H7 (cell line): ENCODE measurements around the gene TK1. TPM values are rescaled to one million over a fixed set of nuclear protein-coding genes. Genes with fewer than 3 reads are reported as not detected.
A peak's percentile ranks its signal among the peaks of the same experiment; 100 is the strongest.

ENCODE experiments used
- DNase-seq: peaks from one replicate; pipeline ENCODE4 v3.0.0; 2012
- H3K27me3 ChIP-seq: 2 replicates; pipeline ENCODE4 v1.6.0; 2011; ENCODE audit warnings: mild to moderate bottlenecking, low read length; ENCODE audit not compliant: control insufficient read depth, insufficient read depth
- H3K36me3 ChIP-seq: replicated peaks from 2 replicates; pipeline ENCODE4 v1.5.1; 2011; ENCODE audit warnings: low read length; ENCODE audit not compliant: control insufficient read depth, insufficient read depth
- H3K4me3 ChIP-seq: 2 replicates; pipeline ENCODE4 v1.5.1; 2011; ENCODE audit warnings: low read depth, mild to moderate bottlenecking, control low read depth, low read length, moderate library complexity; ENCODE audit not compliant: insufficient read depth
- total RNA-seq: library from RNA; depleted of rRNA; stranded (reverse); fragments of >200 nt; shearing (Covaris generic); gene quantifications from 2 replicates; pipeline ENCODE4 v1.2.3, GENCODE V29; 2014

The TK1 gene
- total RNA-seq, 1 experiment from 2014 or later, result 56.5 TPM

DNA sequence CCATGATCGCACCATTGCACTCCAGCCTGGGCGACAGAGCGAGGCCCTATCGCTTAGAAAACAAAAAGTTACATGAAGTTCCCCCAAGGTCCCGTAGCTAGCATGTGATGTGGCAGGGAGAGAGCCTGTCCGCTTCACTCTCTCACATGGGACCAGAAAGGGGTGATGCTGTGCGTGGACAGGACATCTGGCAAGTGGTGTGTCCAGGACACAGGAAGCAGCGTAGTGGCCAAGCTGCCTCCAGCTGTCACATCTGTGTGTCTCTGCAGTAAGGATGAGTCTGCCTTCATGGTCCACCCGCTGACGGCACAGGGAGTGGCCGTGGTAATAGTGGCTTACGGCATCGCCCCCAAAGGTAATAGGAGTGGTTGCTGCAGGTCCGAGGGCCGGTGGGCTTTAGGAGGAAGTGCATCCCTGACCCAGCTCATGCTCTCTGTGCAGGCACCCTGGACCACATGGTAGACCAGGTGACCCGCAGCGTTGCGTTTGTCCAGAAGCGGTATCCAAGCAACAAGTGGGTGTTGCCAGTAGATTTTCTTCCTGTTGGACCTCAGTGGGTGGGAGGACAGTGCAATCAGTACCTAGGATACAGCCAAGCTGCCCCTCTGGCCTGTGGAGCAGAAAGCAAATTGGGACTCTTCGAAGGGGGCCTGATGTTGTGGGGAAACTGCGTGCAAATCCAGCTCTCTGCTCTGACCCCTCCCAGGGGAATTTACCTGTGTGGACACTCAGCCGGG is 17.7 kb upstream of the TK1 start:
- DNase-seq, result no peak
- Histone ChIP-seq H3K36me3 (peaks cover 1% of the 10 kb centered on the region), H3K27me3 (no peaks in the 10 kb centered on the region), H3K4me3 (no peak overlapping the region)

DNA sequence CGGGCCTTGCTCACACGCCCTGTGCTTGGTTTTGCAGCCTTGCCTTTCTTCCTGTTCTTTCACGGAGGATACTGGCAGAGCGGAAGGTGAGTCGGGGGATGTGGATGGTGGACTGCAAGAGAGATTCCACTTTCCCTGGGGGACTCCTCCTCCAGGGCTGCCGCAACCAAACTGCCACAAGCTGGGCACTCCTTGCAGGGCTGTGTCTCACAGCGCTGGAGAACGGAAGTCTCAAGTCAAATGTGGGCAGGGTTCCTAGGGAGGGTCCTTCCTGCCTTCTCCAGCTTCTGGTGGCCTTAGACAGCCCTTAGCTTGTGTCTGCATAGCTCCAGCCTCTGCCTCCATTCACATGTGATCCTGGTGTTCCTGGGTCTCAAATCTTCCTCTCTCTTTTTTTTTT is 15.8 kb upstream of the TK1 start:
- peaks cover 1% of the 10 kb centered on the region for H3K36me3 ChIP-seq
- H3K4me3 ChIP-seq, result no peak overlapping the region
- H3K27me3 ChIP-seq, result no peaks in the 10 kb centered on the region
- no peak for DNase-seq

DNA sequence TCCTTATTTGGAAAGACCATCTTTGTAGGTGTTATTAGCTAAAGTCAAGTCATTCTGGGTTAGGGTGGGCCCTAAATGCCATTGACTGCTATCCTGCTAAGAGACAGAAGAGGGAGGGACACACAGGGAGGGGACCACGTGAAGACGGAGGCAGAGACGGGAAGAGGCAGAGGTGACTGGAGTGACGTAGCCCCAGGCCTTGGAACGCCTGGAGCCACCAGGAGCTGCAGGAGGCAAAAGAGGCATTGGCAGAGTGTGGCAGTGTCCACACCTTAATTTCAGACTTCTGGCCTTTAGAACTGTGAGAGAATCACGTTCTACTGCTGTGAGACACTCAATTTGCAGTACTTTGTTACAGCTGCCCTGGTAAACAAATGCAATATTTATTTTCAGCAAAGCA is 13.6 kb upstream of the TK1 start:
- Histone ChIP-seq H3K27me3 (no peaks in the 10 kb centered on the region), H3K4me3 (no peak overlapping the region), H3K36me3 (peaks cover 4% of the 10 kb centered on the region)
- no peak for DNase-seq

DNA sequence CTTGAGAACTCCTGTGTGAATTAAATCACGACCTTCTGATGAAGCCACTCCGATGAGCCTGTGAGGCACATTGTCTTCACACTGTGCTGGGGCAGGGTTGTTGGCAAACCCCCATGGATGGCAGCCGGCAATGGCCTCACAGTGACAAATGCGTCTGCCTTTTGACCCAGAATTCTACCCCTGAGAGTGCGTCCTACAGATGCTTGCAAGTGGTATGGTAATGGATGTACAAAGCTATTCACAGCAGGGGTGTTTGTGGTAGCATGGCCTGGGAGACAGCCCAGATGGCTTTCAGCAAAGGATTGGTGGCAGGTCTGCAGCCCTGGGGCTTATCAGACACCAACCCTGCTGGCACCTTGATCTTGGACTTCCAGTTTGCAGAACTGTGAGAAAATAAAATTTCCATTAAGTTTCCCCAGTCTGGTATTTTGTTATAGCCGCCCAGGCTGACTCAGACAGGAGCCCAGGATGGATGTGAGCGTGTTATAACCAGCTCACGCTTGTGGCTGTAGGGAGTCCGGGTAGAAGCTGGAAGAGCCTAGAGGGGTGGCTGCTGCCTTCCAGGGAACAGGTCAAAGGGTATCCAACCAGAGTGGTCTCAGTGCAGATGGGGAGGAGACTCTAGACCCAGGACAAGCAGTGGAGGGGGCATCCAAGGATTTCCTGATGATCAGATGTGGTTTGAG is 10.4 kb upstream of the TK1 start:
- Histone ChIP-seq H3K36me3 (peaks cover 2% of the 10 kb centered on the region; the same call in 1 of the 2 replicates), H3K27me3 (no peaks in the 10 kb centered on the region), H3K4me3 (no peak overlapping the region)
- DNase-seq, result peak; percentile 58

DNA sequence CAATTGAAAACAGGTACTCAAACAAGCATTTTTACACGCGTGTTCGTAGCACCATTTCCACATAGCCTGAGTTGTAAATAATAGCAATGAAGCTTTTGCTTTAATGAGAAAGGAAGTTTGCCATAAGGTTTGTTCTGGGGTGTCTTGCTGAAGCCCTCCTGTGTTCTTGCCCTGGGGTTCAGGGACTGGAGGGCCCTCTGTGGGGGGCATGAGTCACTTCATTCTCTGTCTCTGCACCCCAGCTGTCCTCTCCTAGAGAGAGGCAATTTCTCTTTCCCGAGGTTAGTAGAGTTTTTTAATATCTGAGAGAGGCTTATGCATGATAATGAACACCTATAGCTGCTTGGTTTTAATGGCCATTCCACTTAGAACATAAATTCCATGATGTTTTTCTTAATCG is 9.9 kb upstream of the TK1 start:
- no peak for DNase-seq
- peaks cover 2% of the 10 kb centered on the region; the same call in 1 of the 2 replicates for H3K36me3 ChIP-seq
- H3K27me3 ChIP-seq, result no peaks in the 10 kb centered on the region
- H3K4me3 ChIP-seq, result no peak overlapping the region

DNA sequence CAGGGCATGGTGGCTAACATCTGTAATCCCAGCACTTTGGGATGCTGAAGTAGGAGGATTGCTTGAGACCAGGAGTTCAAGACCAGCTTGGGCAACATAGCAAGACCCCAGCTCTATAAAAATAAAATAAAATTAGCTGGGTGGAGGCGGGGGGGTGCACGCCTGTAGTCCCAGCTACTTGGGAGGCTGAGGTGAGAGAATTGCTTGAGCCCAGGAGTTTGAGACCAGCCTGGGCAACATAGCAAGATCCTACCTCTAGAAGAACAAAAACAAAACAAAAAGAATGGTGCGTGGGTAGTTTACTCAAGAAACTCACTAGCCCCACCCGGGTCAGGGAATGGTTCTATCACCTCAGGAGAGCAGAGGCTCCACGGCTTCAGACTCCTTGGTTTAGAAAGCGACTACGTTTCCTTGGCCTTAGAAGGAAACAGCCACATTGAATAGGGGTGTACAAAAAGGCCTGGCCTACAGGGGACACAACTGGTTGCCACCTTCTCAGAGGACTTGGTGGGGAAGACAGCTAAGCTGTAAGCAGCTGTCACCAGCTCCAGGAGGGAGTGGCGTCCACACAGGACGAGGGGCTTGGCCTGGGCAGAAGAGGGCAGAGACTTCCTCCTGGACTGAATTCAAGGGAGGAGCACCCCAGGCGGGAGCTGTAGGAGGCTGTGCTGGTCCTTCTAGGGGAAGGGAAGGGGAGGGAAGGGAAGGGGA is 716 bp downstream of the TK1 start:
- Histone ChIP-seq H3K27me3 (no peaks in the 10 kb centered on the region), H3K36me3 (peaks cover 29% of the 10 kb centered on the region), H3K4me3 (peak overlapping the region; percentile 78)
- DNase-seq, result no peak

DNA sequence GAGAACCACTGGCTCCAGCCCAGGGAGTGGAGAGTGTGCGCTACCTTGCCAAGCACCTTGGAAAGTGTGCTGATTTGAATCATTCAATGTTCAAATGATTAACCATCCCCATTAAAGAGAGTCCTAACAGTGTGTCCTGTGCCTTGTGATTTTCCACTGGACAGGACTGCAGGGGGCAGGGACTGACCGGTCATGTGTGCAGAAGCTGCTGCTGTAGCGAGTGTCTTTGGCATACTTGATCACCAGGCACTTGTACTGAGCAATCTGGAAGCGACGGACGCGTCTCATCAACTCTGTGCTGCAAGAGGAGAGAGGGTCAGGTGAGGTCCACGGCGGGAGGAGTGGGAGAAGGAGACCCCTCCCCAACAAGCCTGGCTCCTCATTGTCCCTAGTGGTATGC is 2.0 kb downstream of the TK1 start:
- H3K4me3 ChIP-seq, result no peak overlapping the region

DNA sequence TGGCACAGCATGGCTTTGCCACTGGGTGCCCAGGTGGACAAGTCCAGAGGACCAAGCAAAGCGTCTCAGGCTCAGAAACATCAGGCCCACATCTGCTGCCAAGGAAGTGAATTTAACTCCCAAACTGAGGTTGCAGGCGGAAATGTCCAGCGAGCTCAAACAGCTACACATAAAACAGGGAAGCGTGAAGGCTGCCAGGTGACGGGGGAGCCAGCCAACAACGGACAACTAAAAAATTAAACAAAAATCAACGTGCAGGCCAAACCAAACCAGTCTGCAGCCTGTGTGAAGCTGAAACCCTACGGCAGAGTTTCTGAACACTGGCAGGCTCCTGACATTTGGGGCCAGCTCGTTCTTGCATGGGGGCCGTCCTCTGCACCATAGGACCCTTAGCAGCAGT is 2.5 kb downstream of the TK1 start:
- Histone ChIP-seq H3K4me3 (no peak overlapping the region), H3K27me3 (no peaks in the 10 kb centered on the region), H3K36me3 (peaks cover 36% of the 10 kb centered on the region)
- no peak for DNase-seq

More for the DNA sequence above, 2.0 kb downstream of the TK1 start:
- peaks cover 33% of the 10 kb centered on the region for H3K36me3 ChIP-seq
- H3K27me3 ChIP-seq, result no peaks in the 10 kb centered on the region
- DNase-seq, result no peak

DNA sequence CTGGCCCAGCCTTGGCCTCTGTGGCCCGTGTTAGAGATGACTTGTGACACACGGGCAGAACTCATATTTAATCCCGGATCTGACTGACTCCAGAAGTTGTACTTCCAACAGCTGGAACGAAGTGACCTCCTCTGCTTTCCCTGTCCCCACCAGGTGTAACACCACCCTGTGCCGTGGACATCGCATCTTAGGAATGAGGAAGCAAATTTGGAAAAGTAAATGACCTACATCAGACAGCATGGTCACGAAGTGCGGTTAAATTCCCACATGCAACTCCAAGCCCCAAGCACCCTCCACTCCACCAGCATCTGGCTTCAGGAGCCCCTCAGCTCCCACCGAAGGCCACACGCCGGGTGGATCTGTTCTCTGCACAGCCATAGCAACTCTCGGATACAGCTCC is 2.9 kb downstream of the TK1 start:
- Histone ChIP-seq H3K27me3 (no peaks in the 10 kb centered on the region), H3K36me3 (peaks cover 39% of the 10 kb centered on the region), H3K4me3 (no peak overlapping the region)
- DNase-seq, result no peak

DNA sequence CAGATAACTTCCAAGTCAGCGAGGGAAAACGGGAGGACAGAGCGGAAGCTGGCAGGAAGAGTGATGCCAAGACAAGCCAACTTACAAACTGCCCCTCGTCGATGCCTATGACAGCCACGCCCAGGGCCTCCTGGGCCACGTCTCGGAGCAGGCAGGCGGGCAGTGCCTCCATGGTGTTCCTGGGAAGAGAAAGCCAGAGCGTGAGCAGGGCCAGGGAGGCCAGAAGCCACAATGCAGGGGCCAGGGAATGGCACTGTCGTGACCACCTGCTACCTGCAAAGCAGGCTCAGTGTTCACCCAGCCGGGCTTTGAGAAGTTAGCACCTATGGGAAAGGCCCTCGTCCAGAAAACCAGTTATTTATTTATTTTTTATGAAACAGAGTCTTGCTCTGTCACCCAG is 4.3 kb downstream of the TK1 start:
- H3K36me3 ChIP-seq, result peaks cover 46% of the 10 kb centered on the region
- H3K27me3 ChIP-seq, result no peaks in the 10 kb centered on the region
- H3K4me3 ChIP-seq, result no peak overlapping the region
- DNase-seq, result no peak

DNA sequence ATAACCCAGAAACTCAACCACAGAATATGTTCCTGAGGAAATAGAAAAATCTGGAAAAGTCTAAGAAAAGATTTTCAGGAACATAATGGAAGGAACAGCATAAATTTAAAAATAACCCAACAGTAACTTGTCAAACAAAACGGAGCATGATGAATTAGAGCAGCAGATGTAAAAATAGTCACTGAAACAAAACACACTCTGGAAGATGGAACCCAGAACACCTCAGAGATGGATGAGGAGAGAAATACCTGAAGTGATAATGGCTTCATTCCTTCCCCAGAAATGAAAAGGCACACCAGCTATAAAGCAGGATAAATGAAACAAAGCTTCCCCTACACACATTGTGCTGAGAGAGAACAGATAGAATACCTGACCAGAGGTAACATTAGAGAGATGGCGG is 6.3 kb downstream of the TK1 start:
- peaks cover 49% of the 10 kb centered on the region for H3K36me3 ChIP-seq
- DNase-seq, result no peak

DNA sequence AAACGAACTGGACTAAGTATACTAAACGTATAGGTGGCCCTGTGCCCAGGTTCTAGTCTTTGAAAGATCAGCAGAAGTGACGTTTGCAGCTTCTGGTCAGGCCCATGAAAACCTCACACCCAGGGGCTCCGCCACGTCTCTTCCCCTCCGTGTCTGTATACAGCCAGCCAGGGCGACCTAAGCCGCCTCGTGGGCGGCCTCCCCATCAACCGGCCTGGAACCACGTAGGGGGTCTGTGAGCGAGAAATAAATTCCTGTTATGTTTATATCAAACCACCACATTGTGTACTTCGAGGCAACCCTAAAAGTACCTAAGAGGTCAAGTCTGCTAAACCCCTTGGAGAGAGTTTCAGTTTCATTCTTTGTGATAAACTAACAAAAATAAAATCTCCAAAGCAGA is 6.8 kb downstream of the TK1 start:
- no peak overlapping the region for H3K4me3 ChIP-seq
- H3K36me3 ChIP-seq, result peaks cover 48% of the 10 kb centered on the region
- H3K27me3 ChIP-seq, result no peaks in the 10 kb centered on the region
- DNase-seq, result no peak

More for the DNA sequence above, 6.3 kb downstream of the TK1 start:
- Histone ChIP-seq H3K27me3 (no peaks in the 10 kb centered on the region), H3K4me3 (no peak overlapping the region)

DNA sequence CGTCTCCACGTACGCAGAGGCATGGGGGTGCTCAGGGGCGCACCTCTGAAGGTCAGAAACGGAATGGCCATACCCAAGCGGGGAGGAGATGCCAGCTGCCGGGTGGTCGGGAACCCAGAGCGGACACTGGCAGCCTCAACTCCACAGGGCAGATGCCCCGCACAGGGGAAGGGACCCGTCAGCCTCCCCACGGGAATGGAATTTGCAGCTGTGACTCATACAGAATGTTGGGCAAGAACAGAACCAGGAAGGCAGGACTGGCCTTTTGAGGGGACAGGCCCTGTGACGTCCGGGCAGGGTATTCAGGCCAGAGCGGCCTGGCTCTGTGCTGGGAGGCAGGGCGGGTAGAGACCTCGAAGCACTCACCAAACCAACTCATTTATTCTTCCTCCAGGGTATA is 7.5 kb downstream of the TK1 start:
- peaks cover 42% of the 10 kb centered on the region for H3K36me3 ChIP-seq
- no peaks in the 10 kb centered on the region for H3K27me3 ChIP-seq
- no peak for DNase-seq
- no peak overlapping the region for H3K4me3 ChIP-seq

DNA sequence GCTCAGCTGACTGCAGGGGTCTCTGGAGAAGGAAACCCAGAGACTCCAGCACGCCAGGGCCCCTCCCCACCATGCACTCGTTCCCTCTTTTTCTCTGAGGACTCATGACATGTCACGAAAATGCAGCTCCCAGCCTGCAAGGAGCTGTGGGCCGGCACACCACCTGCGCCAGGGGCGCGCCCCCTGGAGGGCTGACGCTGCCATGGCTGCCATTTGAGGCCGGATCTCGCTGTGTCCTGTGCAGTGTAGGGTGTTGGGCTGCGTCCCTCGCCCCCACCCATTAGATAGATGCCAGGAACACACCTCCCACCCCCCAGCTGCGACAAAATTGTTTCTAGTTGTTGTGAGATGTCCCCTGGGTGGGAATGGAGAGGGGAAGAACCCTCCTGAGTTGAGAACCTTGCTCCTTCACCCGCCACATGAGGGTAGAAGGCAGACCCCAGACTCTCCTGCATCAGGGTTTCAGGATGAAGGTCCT is 10.3 kb downstream of the TK1 start:
- no peaks in the 10 kb centered on the region for H3K27me3 ChIP-seq
- H3K4me3 ChIP-seq, result no peak overlapping the region
- H3K36me3 ChIP-seq, result peaks cover 32% of the 10 kb centered on the region
- peak; percentile 93 for DNase-seq

DNA sequence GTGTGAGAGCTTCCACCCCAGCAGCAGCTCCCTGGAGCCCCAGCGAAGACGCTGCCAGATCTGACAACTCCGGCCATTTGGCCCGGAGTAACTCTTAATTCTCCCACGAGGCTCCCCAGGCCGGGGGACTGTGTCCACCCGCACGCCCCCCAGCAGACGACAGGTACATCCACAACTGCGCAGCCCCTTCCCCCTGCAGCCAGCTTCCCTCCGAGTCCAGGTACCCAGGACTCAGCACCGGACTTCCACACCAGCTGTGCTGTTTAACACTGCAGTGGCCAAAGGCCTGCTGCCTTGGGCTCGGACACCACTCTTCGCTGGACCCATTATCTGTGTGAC is 11.2 kb downstream of the TK1 start:
- H3K27me3 ChIP-seq, result no peaks in the 10 kb centered on the region
- no peak overlapping the region for H3K4me3 ChIP-seq
- peaks cover 29% of the 10 kb centered on the region for H3K36me3 ChIP-seq
- DNase-seq, result peak; percentile 37
